ENCODE data around the gene PCK1.

Gene PCK1

DNA sequence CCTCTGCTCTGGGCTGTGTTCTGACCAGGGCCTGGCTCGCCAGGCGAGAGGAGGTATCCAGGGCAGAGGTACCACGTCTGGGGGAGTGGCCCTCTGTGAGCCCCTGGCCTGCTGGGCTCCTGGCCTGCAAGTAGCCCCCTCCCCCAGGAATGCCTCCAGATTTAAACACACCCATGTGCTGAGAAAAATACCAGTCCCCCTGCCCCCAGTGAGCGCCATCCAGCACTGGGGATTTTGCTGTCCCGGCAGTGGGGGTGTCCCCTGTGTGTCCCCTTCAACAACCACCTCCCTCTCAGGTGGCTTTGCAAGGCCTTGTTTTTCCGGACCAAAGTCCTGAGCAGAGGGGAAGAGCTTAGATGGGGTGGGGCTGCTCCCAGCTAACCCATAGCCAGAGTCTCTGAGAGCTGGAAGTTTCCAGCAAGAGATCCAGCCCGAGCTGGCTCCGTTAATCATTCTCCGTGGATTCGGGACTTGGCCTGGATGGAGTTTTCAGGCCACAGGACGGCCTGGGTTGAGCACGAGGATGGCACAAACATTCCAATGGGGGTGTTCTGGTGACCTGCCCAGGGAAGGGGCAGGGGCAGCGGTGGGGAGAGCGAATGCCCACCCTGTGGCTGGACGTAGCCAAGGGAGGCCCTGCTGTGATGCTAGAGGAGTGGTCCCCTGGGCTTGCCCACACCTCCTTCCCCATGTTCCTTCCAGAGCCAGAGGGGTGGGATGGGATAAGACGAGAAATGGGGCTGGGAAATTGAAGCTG is 29.0 kb downstream of the PCK1 start:
- DNase-seq, result no peak

DNA sequence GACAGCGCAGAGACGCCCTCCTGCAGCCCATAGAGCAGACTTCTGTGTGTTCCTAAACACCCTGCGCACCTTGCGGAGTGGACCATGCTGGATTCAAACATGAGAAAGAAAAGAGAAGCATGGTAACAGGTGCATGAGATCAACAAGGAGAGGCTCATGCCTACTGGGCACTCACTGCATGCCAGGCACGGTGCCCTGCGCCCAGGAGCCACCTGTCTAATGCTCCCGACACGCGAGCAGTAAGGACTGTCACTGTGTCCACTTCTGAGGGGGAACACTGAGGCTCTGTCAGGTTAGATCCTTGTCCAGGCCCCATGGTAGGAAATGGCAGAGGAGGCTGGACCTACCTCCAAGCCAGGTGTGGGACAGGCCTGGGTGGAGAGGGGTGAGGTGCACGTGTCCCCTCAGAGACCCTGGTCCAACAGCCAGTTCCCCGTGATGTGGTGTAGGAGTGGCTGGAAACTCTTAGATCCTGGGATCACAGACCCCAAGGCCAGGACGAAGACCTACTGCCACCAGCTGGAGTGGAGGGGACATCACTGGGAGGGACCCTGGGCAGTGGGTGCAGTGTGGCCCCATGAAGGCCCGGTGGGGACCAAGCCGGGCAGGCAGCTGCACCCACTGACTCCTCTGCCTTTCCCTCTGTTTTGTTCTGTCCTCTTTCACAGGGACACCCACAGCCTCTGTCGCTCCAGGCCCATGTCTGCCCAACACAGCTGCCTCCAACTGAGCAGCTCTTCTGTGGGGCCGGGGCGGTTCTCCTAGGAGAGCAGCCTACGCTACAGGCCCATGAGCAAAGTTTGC is 29.8 kb downstream of the PCK1 start:
- DNase-seq, result no peak

DNA sequence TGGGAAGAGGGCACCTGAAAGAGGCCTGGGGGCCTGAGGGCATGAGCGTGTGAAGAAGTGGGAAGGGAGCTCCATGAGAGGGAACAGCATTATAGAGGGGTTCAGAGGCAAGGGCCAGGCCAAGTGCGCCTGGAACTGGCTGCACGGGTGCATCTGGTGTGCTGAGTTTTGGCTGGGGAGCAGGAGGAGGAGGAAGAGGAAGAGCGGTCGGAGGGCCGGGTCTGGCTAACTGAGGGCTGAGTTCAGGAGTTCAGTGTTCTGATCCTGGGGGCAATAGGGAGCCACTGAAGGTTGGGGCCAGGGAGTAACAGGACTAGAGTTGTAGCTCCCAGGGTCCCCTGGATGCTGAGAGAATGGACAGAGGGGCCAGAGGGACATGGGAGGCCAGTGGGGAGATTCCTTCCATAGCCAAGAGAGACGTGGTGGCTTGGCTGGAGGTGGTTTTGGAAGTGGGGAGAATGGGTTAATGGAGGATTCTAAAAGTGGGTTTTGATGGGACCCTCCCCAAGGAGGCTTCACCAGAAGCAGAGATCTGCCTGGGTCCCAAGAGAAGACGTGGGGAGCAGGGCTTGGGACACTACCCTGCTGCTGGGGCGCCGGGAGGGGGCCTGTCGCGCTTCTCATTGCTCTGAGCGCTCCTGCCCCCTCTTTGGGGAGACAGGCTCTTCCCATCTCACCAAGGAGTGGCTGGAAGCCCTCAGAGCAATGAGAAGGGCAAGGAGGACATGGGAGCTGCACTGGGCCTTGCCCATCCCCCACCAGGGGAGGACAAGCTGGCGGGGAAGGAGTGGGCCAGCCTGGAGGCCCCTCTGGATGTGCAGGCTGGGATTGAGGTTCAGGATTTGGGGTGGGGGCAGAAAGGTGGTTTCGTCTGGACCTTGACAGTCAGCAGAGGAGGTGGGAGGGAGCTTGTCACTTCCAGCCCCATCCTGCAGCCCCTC is 30.6 kb downstream of the PCK1 start:
- no peak for DNase-seq

DNA sequence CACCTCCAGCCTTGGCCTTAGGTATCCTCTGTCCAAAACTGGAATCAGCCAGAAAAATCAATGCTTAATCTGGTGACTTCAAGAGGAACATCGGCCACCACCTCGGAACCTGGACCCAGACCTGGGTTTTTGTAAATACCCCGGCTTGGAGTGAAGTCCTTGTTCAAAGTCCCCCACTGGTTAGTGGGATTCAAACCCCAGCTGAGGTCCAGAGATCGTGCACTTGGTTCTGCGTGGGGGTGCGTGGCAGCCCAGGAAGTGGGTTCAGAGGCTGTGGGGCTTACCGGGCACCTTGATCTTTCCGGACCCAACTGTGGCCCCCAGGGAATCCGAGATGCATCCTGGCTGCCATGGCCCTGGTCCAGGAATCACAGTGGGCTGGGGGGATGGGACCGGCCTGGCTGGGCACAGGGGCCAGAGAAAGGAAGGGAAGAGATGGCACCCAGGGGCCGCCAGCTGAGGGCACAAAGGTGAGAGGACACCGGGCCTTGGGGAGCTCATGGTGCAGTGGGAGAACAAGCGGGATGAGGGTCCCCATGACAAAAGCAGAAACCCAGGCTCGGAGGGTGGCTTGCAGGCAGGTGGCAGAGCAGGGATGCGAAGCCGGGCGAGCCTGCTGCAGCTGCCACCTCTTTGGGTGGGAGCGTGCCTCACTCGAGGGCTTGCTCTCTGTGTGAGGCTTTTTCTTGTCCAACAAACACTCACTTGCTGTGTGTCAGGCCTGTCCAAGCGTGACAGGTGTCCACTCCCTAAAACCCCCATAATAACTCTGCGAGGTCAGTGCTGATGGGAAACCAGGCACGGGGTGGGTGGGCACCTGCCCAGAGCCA is 31.6 kb downstream of the PCK1 start:
- no peak for DNase-seq

DNA sequence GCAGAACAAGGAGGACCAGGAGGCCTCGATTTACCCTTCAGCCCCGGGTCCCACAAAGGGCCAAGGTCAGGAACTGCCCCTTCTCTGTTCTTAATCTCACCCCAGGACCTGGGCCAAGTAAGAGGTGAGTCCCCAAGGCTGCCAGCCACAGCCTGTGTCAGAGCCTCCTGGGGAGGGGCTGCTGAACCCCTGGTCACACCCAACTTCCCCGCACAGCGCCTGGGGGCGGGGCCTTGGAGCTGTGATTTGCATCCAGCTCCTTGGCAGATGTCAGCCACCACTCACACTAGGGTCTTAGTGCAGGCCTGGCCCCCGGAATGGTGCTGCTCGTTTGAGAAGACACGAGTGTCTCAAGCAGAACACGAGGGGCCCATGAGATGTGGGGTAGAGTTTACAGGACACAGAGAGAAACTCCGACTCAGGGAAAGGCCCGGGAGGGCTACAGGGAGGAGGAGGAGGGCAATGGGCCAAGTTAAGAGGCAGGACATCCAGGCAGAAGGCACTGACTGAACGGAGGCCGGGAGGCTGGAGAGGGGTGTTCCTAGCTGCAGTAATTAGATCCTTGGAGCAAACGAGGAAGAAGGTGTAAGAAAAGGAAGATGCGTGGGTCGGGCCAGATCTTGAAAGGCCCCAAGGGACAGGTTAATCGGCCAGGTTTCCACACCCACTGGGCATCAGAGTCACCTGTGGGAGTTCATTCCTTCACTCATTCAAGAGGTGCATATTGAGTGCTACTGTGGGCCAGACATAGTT is 32.4 kb downstream of the PCK1 start:
- no peak for DNase-seq

DNA sequence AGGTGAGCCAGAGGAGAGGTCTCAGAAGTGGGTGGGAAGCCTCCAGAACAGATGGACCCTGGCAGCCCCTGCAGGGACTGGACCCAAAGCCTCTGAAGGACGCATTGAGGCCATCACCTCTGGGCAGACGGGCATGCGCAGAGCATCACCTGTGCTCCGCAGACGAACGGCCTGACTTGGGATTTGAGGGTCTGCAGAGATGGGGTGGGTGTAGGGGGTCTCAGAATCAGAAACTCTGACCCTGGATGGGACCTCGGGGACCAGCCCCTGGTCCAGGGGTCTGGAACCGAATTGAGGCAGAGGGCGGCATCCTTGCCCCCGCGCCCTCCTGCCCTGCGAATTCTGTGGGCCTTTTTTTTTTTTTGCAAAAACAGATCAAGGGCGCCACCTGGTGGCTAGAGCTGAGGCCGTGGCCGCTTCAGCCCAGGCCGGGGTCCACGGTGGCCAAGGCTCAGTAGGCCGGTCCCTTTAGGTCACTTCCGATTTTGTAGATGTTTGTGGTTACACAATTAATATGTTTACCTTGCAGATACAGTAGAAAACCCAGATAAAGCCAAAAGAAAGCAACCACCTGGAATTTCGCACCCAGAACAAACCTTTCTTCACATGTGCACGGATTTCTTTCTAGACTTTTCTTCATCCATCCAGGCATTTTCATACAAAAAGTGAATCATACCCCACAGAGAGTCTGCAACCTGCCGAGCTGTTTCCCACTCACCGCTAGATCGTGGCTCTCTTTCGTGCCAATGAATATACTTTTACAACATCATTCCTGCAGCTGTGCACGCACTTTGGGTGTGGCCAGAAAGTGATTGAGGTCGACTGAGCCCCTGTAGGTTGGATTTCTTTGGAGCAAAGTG is 33.4 kb downstream of the PCK1 start:
- DNase-seq, result peak; percentile 58 to 68

DNA sequence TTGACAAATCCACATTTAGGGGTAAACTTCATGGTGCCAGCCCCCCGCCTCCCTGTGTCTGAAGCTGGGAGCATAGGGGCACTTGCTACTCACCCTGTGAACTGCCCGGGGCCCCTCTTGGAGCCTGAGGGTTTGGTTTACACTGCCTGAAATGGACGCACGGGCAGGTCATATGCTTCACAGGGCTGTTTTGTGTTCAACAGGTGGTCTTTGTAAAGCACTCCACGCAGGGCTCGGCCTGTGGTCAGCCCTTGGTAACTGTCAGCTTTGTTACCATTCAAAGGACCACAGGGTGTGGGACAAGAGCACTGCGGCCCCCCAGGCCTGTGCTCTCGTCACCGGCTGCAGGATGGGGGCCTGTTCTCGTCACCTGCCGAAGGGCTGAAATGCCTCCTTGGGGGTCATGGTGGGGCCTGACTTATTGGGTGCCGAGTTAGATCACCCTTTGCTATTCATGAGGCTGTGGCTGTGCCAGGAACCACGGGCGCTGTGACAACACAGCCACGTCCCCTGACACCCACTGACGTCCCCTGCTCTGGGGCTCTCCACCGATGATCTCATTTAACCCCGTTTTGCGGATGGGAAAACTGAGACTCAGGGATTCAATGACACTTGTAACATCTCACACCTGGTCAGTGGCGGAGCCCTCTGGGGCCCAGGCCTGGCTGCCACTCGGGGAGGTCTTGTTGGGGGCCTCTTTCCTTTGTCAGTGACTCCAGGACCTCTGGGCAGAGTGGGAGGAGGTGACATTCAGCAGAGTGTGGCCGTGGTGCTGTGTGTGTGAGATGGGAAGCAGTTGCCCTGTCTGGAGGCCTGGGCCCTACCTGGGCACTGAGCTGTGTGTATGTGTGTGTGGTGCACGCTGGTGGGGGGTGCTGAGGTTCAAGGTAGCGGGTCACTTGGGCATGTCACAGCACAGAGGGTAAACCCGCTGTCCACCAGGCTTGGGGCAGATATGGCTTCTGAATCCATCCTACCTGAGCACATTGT is 34.4 kb downstream of the PCK1 start:
- DNase-seq, result no peak

DNA sequence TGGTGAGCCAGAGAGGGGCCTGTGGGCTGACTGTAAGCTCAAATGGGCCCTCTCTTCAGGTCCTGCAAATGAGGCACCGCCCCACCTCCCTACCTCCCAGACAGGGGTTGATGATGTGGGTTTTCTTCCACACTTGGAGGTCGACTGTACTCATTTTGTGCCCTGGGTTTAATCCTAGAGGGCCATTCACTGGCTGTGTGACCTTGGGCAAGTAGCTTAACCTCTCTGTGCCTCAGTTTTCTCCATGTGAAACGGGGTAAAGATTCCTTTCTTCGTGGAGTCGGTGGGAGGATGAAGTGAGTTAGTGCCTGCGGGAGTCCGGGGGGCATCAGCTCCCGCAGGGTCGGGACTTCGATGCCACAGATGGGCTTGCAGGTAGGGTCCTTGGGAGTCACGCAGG is 35.4 kb downstream of the PCK1 start:
- DNase-seq, result no peak

DNA sequence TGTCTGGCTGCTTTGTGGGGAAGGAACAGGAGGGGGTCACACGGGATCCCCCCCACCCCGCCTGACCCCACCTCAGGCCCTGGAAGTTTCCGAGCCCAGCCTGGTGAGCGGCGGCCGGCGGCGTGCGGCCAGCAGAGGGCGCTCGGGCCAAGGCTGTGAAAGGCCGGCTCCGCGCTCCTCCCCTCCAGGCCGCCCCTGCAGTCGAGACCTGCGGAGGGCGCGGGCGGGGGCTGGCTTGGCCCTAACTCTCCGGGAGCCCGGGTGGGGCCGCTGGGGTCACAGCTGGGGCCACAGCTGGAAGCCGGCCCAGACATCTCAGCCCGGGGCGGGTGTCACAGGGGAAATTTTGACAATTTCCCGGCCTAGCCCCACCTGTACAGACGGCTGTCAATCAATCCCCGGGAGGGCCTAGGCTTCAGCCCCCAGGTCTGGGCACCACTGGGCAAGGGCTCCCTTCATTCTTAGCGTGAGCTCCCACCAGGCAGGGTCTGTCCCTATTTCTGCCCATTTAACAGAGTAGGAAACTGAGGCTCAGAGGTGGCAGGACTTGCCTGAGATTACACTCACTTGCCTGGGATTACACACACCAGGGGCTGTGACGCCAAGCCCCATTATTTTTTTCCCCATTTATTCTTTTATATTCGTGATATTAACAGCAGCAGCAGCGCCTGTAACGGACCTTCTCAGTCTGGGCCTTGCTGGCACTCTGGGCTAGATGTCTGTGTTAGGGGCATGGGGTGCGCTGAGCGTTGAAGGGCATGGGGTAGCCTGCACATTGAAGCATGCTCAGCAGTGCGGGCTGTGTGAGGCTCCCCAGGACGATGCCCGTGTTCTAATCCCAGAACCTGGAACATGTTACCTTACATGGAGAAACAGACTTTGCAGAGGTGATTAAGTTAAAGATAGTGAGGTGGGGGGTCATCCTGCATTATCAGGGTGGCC is 36.4 kb downstream of the PCK1 start:
- peak; percentile 80 to 82 for DNase-seq

DNA sequence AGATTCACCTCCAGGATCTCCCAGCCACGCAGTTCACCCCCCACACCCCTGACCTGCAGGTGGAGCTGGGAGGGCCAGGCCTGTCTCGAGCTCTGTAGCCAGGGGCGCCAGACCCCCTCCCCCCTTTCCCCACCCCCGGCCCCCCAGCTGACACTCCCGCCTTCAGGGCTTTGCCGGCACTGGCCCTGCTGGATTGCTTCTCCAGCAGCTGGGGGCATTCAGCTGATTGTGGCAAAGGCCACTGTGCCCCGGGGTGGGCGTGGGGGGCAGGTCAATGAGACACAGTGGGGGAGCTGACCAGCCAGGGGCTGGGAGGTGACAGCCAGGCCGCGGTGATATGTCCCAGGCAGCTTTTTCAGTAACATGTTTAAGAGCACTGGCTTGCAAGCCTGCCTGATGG is 37.1 kb downstream of the PCK1 start:
- no peak for DNase-seq

DNA sequence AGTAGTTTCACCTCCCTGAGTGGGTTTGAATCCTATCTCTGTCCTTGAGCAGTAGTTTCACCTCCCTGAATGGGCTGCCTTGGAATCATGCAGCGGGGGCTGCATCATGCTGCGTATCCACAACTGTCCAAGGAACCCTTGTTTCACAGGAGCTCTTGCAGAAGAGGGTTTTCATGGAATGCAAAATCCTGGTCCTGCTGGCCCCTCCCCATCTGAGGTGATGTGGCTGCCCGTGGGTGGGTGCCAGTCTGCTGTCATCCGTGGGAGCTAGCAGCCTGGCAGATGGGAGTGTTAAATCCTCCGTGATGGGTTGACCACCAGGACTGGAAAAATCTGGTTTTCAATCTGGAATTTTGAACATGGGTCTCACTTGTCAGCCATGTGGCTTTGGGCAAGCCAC is 37.6 kb downstream of the PCK1 start:
- no peak for DNase-seq

DNA sequence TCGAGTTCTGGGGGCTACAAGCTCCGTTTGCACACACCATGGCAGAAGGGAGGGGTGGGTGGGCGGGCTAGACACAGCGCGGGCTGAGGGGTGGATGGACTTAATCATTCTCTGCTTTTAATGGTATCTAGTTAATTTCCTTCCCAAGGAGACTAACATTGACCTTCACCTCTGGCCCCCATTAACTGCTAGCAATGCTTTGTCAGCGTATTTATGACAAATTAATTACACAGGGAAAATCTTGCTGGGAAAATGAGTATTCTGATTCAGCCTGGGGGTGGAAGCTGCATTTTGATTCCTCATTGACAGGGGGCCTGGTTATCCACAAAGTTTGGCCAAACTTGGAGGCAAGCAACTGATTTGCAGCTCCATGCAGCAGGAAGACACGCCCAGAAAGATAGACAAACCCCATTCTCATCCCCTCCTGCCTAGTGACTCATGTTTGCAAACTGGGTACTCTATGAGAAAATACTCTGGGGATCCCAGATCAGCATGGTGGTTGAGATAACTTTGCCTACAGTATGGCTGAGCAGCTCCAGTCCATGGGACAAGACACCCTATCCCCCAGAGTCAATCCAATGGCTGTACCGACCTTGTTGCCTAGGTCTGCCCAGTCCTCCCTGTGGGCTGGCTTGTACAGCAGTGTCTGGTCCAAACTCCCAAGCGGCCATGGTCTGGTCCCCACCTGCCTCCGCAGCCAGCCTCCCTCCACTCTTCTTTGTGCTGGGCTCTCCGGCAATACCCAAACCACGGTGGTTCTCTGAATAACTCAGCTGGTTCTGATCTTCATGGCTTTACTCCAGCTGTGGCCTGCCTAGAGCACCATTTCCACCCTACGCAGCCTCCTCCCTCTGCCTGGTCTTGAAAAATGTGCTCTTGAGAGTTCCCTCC is 39.7 kb downstream of the PCK1 start:
- no peak for DNase-seq

DNA sequence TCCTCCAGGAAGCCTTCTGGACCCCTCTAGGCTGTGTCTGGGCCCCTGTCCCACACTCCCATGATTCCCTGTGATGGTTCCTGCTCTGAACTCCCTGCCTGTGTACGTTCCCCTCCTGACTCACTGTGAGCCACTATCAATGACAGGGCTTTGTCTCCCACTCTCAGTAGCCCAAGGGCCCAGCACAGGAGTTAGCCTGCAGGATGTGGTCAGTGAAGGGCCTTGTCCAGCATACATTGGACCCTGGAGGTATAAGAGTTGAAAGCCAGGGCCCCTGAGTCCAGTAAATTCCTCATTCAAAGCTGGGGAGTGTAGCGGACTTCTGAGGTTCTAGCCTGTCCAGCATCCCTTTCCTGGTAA is 40.3 kb downstream of the PCK1 start:
- no peak for DNase-seq

DNA sequence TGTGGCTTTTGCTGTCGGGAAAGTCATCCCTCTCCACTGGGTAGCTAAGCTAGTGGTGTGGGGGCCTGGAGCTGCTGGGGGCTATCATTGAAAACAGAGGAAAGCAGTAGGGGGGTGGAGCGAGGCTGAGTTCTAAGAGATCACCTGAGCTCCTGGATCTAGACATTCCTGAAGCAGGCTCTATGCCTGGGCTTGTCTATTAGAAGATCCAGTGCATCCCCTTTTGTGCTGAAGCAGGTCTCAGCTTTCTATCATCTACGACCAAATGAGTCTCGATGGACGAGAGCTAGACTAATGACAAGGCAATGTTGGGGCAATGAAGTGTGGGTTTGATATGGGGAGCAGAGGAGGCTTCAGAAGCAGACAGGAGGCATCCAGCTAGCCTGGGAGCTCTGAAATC is 40.8 kb downstream of the PCK1 start:
- no peak for DNase-seq

DNA sequence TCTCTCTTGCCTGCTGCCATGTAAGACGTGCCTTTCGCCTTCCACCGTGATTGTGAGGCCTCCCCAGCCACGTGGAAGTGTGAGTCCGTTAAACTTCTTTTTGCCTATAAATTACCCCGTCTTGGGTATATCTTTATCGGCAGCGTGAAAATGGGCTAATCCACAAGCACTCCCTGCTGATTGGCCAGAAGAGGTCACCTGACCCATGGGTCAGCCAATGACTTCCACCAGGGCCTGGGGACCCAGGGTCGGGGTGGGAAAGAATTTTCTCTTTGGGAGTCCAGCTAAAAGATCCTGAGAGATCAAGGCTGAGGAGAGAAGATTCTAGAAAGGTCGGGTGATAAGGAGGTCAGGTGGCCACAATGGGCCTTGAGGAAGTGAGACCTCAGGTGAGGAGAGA is 42.2 kb downstream of the PCK1 start:
- no peak for DNase-seq

DNA sequence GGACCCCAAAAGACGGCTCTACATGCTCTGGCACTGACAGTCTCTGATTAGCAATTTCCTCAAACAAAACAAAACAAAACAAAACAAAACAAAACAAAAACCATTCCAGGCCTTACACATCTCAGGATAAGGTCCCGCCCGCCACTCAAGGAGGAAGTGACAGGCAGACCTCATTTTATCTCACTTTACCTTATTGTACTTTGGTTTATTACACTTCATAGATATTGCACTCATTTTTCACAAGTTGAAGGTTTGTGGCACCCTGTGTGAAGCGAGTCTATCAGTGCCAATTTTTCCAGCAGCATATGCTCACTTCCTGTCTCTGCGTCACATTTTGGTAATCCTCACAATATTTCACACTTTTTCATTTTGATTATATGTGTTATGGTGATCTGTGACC is 44.1 kb downstream of the PCK1 start:
- no peak for DNase-seq

DNA sequence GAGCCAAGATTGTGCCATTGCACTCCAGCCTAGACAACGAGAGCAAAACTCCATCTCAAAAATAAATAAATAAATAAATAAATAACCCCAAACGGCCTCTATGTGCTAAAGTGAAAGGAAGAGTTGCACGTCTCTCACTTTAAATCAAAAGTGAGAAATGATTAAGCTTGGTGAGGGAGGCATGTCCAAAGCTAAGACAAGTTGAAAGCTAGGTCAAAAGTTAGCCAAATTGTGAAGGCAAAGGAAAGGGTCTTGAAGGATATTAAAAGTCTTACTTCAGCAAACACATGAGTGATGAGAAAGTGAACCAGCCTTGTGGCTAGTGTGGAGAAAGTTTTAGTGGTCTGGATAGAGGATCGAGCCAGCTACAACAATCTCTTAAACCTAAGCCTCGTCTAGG is 45.0 kb downstream of the PCK1 start:
- no peak for DNase-seq
